Tongue (tissue), 2 donors: ENCODE results near the gene KIAA0930. TPM values are rescaled to one million over a fixed set of nuclear protein-coding genes. Genes with fewer than 3 reads are reported as not detected.

Experiments
- small RNA-seq: library from RNA; depleted of rRNA; stranded (forward); fragments of <200 nt; gene quantifications from one replicate; pipeline ENCODE3, GENCODE V24; 2014; ENCODE audit warnings: low replicate concordance
- total RNA-seq: library from RNA; depleted of rRNA; stranded (reverse); fragments of >200 nt; gene quantifications from one replicate; pipeline ENCODE4 v1.2.3, GENCODE V29; 2014

Gene KIAA0930
- total RNA-seq, 1 donor from 2014 or later = 30.1 TPM

Small RNAs within 50 kb of the gene (small RNA-seq; reads per million reads assigned to genes)
- 0.13 reads per million for gene MIR1249

Other genes with a start within 250 kb of the KIAA0930 start
- gene PHF21B, start 230.9 kb downstream of the KIAA0930 start, total RNA-seq = 0.21 TPM
- 49.0 TPM for gene NUP50, start 77.0 kb downstream of the KIAA0930 start, total RNA-seq
- gene UPK3A, start 44.1 kb upstream of the KIAA0930 start, total RNA-seq = not detected
- 25.8 TPM for gene FAM118A, start 69.0 kb upstream of the KIAA0930 start, total RNA-seq
- 0.10 TPM for gene SMC1B, start 172.7 kb upstream of the KIAA0930 start, total RNA-seq
- 1.6 TPM for gene RIBC2, start 172.8 kb upstream of the KIAA0930 start, total RNA-seq